Adrenal gland (tissue), 12 donors: ENCODE results near the gene COL18A1. TPM values are rescaled to one million over a fixed set of nuclear protein-coding genes. Genes with fewer than 3 reads are reported as not detected.
A peak's percentile ranks its signal among the peaks of the same experiment; 100 is the strongest.
"Not testable (repeated sequence)": the region's sequence is repeated elsewhere in the genome, so short reads cannot be mapped to it uniquely, and the experiment has no call there.

ENCODE experiments used
- DNase-seq, 7 donors: peaks; one replicate each; pipeline ENCODE4 v3.0.0-alpha.2; 2019 to 2020
- H3K27ac ChIP-seq, 5 donors: fragments of 200-600 bp; sonication (generic) in 4 of 5; 1 replicate in 3 of 5; 2 replicates in 2 of 5; pipeline versions ENCODE4 v1.5.1 to v1.8.0; 2016 to 2020; ENCODE audit warnings: mild to moderate bottlenecking in 1 of 5
- H3K27me3 ChIP-seq: fragments of 200-600 bp; 2 replicates; pipeline ENCODE4 v1.8.0; 2021
- H3K36me3 ChIP-seq, 2 donors: fragments of 200-600 bp; replicated peaks in 1 of 2; 1 replicate in 1 of 2; 2 replicates in 1 of 2; pipeline versions ENCODE4 v1.5.1 to v1.8.0; 2018 to 2022
- H3K4me1 ChIP-seq, 2 donors: fragments of 200-600 bp; replicated peaks in 1 of 2; 1 replicate in 1 of 2; 2 replicates in 1 of 2; pipeline versions ENCODE4 v1.5.1 to v1.8.0; 2018 to 2021
- H3K4me3 ChIP-seq, 4 donors: fragments of 200-600 bp; sonication (generic) in 3 of 4; one replicate each; pipeline ENCODE4 v1.5.1; 2016 to 2018
- H3K9me3 ChIP-seq, 3 donors: fragments of 200-600 bp; sonication (generic) in 1 of 3; replicated peaks in 1 of 3; 1 replicate in 2 of 3; 2 replicates in 1 of 3; pipeline versions ENCODE4 v1.5.1 to v1.8.0; 2016 to 2021
- CTCF ChIP-seq, 6 experiments: fragments of 450-650 bp in 4 of 6; fragments of 200-600 bp in 2 of 6; sonication (generic) in 1 of 6; IDR thresholded peaks; 1 replicate in 5 of 6; 2 replicates in 1 of 6; pipeline versions ENCODE4 v1.5.1 to v1.8.0; 2016 to 2021; ENCODE audit warnings: antibody characterized with exemption in 6 of 6, mild to moderate bottlenecking in 2 of 6, moderate library complexity in 1 of 6
- POLR2A ChIP-seq, 2 donors: fragments of 450-650 bp; IDR thresholded peaks; one replicate each; pipeline ENCODE4 v1.6.1; 2017; ENCODE audit warnings: antibody characterized with exemption in 2 of 2, mild to moderate bottlenecking in 2 of 2, moderate library complexity in 1 of 2
- WGBS, 4 donors: extraction: QIAGEN DNeasy Blood & Tissue Kit in 2 of 4; methylation state at CpG; one replicate each; pipeline versions ENCODE4 v1.1.5 to v1.1.7; 2013 to 2017; 5-methylcytosine and 5-hydroxymethylcytosine counted together
- intact Hi-C, 2 donors: fragments of 100-400 bp; cut with DNase I; formaldehyde crosslinking; loops; one replicate each; pipeline versions ENCODE4 v1.14.1 to v1.15.0; 2022 to 2023
- polyA plus RNA-seq, 3 donors: library from polyadenylated mRNA; stranded (reverse); fragments of 200-250 nt in 2 of 3; fragments of 350-450 nt in 1 of 3; fragmentation: Illumina TruSeq in 1 of 3; extraction: RNeasy Lipid Tissue Mini Kit (QIAGEN cat#74804) in 1 of 3; gene quantifications; one replicate each; pipeline ENCODE4 v1.2.3, GENCODE V29; 2013 to 2014
- total RNA-seq, 9 donors: library from RNA; depleted of rRNA in 4 of 9; stranded (reverse); fragments of >200 nt in 4 of 9; fragments of 120-200 nt in 1 of 9; fragmentation: NEBNext Ultra II Directional in 1 of 9; extraction: Animal tissue kit (Norgen Biotek cat#: 25700) in 1 of 9; gene quantifications; one replicate each; pipeline versions ENCODE4 v1.1.0 to v1.2.4, GENCODE V29; 2013 to 2023
- donor health status: healthy with polysubstance abuse.
- donor health status: Bipolar disorder and iron deficiency.
- donor health status: DM: yes; HTN: yes; CAD: no.
- donor health status: DM: no; HTN: no; CAD: no.
- donor health status: DM: no; HTN: no; CAD: no.
- donor health status: DM: yes; HTN: yes; CAD: no.

The COL18A1 gene
- total and polyA plus RNA-seq, 12 donors: 10.9 to 244 (median 141) TPM

GRCh38 chr21:45525153-45525909, 120.4 kb downstream of the COL18A1 start:
- Histone ChIP-seq H3K4me3 (no peak overlapping the region), H3K27me3 (no peaks in the 10 kb centered on the region), H3K9me3 (peaks cover 0 to 15% (median 0%) of the 10 kb centered on the region in 3 donors), H3K4me1 (peaks cover 4 to 9% of the 10 kb centered on the region in 2 donors), H3K27ac (peak overlapping the region in 4 of 5 donors; percentile 36 to 87 (median 56)), H3K36me3 (no peaks in the 10 kb centered on the region)
- intact Hi-C loops: no loop called here
- TF ChIP-seq CTCF (IDR thresholded peaks at IDR 0.05): peak in 1 of 6 experiments; percentile 2
- TF ChIP-seq POLR2A (IDR thresholded peaks at IDR 0.05): peak in 1 of 2 donors; percentile 41
- WGBS, 4 donors: 57 to 76% (median 63%) methylated on average over 14 to 29 of the region's 29 CpGs
- peak; percentile 81 to 95 (median 93) for DNase-seq

- peaks cover 4 to 9% of the 10 kb centered on the region in 2 donors for H3K4me1 ChIP-seq
- H3K36me3 ChIP-seq: no peaks in the 10 kb centered on the region
- intact Hi-C loops: no loop called here
- H3K9me3 ChIP-seq: peaks cover 0 to 9% (median 0%) of the 10 kb centered on the region in 3 donors
- peak in 3 of 7 donors; percentile 8 to 14 (median 13) for DNase-seq
- TF ChIP-seq POLR2A (IDR thresholded peaks at IDR 0.05) (no peak), CTCF (IDR thresholded peaks at IDR 0.05) (no peak)
- no peak overlapping the region for H3K4me3 ChIP-seq
- H3K27ac ChIP-seq: peak overlapping the region in 2 of 5 donors; percentile 64 to 87
- no peaks in the 10 kb centered on the region for H3K27me3 ChIP-seq
- 96 to 100% (median 99%) methylated on average over 4 to 11 of the region's 11 CpGs for WGBS, 4 donors
Observed at GRCh38 chr21:45525910-45526306, 120.9 kb downstream of the COL18A1 start.

DNA sequence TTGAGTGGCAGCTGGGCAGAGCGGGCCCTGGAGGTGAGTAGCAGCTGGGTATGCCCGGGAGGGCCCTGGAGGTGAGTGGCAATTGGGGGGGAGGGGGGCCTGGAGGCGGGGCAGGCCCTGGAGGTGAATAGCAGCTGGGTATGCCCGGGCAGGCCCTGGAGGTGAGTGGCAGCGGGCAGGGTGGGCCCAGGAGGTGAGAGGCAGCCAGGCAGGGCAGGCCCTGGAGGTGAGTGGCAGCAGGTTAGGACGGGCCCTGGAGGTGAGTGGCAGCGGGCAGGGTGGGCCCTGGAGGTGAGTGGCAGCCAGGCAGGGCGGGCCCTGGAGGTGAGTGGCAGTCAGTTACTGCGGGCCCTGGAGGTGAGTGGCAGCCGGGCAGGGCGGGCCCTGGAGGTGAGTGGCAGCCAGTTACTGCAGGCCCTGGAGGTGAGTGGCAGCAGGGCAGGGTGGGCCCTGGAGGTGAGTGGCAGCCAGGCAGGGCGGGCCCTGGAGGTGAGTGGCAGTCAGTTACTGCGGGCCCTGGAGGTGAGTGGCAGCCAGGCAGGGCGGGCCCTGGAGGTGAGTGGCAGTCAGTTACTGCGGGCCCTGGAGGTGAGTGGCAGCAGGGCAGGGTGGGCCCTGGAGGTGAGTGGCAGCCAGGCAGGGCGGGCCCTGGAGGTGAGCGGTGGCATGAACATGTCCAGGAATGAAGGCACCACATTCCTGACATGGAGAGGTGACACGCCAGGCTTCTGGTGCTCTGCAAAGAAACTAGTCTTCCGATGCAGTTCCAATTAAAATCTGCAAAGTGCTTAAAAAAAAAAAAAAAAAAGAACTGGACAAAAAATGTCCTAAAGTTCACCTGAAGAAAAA, 122.4 kb downstream of the COL18A1 start:
- H3K27me3 ChIP-seq, H3K4me1 ChIP-seq, H3K36me3 ChIP-seq, H3K4me3 ChIP-seq, H3K9me3 ChIP-seq, H3K27ac ChIP-seq, intact Hi-C loops: not testable (repeated sequence)
- 87 to 94% (median 93%) methylated on average over 8 to 19 of the region's 19 CpGs for WGBS, 4 donors
- DNase-seq: peak in 5 of 7 donors; percentile 4 to 14 (median 9)

- no peak for TF ChIP-seq CTCF (IDR thresholded peaks at IDR 0.05)
- no peak for TF ChIP-seq POLR2A (IDR thresholded peaks at IDR 0.05)
- 82 to 89% (median 87%) methylated on average over 17 to 18 of the region's 18 CpGs for WGBS, 4 donors
- peak in 5 of 7 donors; percentile 4 to 17 (median 9) for DNase-seq
- Histone ChIP-seq H3K36me3 (no peaks in the 10 kb centered on the region), H3K27me3 (no peaks in the 10 kb centered on the region), H3K27ac (no peak overlapping the region), H3K4me1 (peaks cover 4 to 9% of the 10 kb centered on the region in 2 donors), H3K9me3 (no peaks in the 10 kb centered on the region), H3K4me3 (no peak overlapping the region)
- intact Hi-C loops: no loop called here
Observed at GRCh38 chr21:45528028-45528705, 123.2 kb downstream of the COL18A1 start.
